Left lobe of liver (tissue), 2 donors: ENCODE results near the gene LY9. TPM values are rescaled to one million over a fixed set of nuclear protein-coding genes. Genes with fewer than 3 reads are reported as not detected.
"Not testable (repeated sequence)": the region's sequence is repeated elsewhere in the genome, so short reads cannot be mapped to it uniquely, and the experiment has no call there.

Experiments
- ATAC-seq: fragments of 200-7000 bp; cut with Tn5 transposase; one replicate; pipeline ENCODE4 v1.9.1; 2020; ENCODE audit warnings: mild to moderate bottlenecking, moderate library complexity
- DNase-seq: peaks from one replicate; pipeline ENCODE4 v3.0.0-alpha.2; 2020; ENCODE audit warnings: low spot score
- total RNA-seq: library from RNA; stranded (reverse); gene quantifications from one replicate; pipeline ENCODE4 v1.2.1, GENCODE V29; 2021
- donor health status: DM: no; HTN: no; CAD: no; lungs with moderate emphysema.
- donor health status: DM: no; HTN: yes; CAD: no.

LY9 gene
- total RNA-seq, 1 donor from 2014 or later: 0.18 TPM

GRCh38 chr1:160773093-160773492, 22.9 kb upstream of the LY9 start:
- DNase-seq: no peak
- no peak for ATAC-seq

- ATAC-seq: no peak
- no peak for DNase-seq
Observed at GRCh38 chr1:160774886-160775719, 20.9 kb upstream of the LY9 start.

- ATAC-seq (no peak), DNase-seq (no peak)
Observed at GRCh38 chr1:160776178-160776577, 19.8 kb upstream of the LY9 start.

GRCh38 chr1:160777486-160778089, 18.4 kb upstream of the LY9 start:
- DNase-seq: no peak
- ATAC-seq: peak; percentile 66

- ATAC-seq: no peak
Observed at GRCh38 chr1:160778976-160779375, 17.0 kb upstream of the LY9 start.

GRCh38 chr1:160779626-160780397, 16.2 kb upstream of the LY9 start:
- ATAC-seq (peak; percentile 16), DNase-seq (no peak)

More at GRCh38 chr1:160778976-160779375, 17.0 kb upstream of the LY9 start:
- no peak for DNase-seq

- no peak for DNase-seq
- no peak for ATAC-seq
Observed at GRCh38 chr1:160780398-160780755, 15.6 kb upstream of the LY9 start.

GRCh38 chr1:160781186-160781766, 14.7 kb upstream of the LY9 start:
- DNase-seq: no peak
- ATAC-seq: peak; percentile 19

GRCh38 chr1:160781914-160782689, 13.9 kb upstream of the LY9 start:
- DNase-seq (no peak), ATAC-seq (peak; percentile 18)

GRCh38 chr1:160782988-160783765, 12.8 kb upstream of the LY9 start:
- not testable (repeated sequence) for ATAC-seq, DNase-seq

GRCh38 chr1:160789051-160789701, 6.8 kb upstream of the LY9 start:
- DNase-seq: no peak

GRCh38 chr1:160789702-160790611, 6.0 kb upstream of the LY9 start:
- no peak for DNase-seq
- ATAC-seq: no peak

More at GRCh38 chr1:160789051-160789701, 6.8 kb upstream of the LY9 start:
- no peak for ATAC-seq

- DNase-seq: no peak
- ATAC-seq: no peak
Observed at GRCh38 chr1:160794376-160794775, 1.6 kb upstream of the LY9 start.

GRCh38 chr1:160797271-160797709, 1.3 kb downstream of the LY9 start:
- ATAC-seq (no peak), DNase-seq (no peak)

GRCh38 chr1:160797861-160798273, 1.9 kb downstream of the LY9 start:
- DNase-seq (no peak), ATAC-seq (no peak)

- ATAC-seq (no peak), DNase-seq (no peak)
Observed at GRCh38 chr1:160798439-160798838, 2.5 kb downstream of the LY9 start.

GRCh38 chr1:160799641-160800040, 3.7 kb downstream of the LY9 start:
- ATAC-seq (no peak), DNase-seq (no peak)

GRCh38 chr1:160800142-160800541, 4.2 kb downstream of the LY9 start:
- no peak for ATAC-seq
- DNase-seq: no peak
